NCI-H1105 (cell line): ENCODE results near the gene BAK1.

Experiments
- DNase-seq: peaks from one replicate; lab custom pipeline; 2025; lab: John Stamatoyannopoulos, UW

Gene BAK1

GRCh38 chr6:33586108-33586640, 6.1 kb upstream of the BAK1 start:
- DNase-seq, result no peak

DNA sequence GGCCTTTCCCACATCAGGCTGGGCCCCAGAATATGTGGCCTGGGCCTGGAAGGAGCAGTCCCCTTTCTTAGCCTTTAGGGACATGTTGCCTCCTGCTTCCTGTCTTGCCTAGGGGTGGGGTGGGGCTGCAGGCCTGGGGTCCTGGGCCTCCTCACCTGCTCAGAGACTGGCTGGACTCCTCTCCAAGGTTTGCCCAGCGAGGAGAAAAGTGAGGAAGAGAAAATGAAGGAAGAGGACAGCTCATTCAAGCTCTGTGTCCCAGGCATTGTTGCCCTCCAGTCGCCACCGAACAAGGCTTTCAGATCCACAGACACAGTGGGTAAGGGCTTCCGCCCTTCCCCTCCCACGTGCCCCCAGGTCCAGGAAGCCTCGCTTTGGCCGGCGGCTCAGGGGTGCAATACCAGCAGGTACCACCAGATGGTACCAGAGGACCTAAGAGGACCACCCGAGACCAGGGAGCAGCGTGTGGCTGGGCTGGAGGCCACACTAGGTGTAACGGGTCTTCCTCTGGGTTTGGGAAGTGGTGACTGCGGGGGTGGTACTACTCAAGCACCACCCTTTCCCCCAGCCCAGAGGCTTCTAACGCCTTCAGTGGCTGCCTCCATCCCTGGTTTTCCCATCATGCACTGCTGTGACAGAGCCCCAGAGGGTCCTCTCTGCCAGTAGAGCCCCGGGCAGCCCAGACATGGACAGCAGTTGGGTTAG, 5.5 kb upstream of the BAK1 start:
- DNase-seq, result peak; percentile 73

GRCh38 chr6:33584700-33585402, 4.8 kb upstream of the BAK1 start:
- no peak for DNase-seq

GRCh38 chr6:33583591-33584155, 3.6 kb upstream of the BAK1 start:
- DNase-seq, result no peak

GRCh38 chr6:33581186-33581585, 1.1 kb upstream of the BAK1 start:
- no peak for DNase-seq

- no peak for DNase-seq
Measured at GRCh38 chr6:33578588-33579011, 1.5 kb downstream of the BAK1 start.

DNA sequence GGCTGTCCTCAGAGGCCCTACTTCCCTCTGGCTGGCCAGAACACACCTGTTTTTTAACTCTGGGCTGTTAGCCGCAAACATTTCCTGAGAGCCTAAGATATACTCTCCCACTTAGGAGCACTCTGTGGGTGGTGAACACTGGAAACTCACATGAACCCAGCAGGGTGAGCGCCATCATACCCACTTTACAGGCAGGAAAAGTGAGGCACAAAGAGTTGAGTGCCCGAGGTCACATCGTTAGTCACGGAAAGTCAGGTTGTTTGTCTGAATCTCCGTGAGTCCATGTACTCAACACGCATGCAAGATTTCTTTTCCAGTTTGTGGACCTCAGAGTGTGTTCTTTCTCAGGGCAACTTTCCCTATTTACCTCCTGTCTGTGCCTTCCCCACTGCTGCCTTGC, 1.9 kb downstream of the BAK1 start:
- DNase-seq, result no peak

DNA sequence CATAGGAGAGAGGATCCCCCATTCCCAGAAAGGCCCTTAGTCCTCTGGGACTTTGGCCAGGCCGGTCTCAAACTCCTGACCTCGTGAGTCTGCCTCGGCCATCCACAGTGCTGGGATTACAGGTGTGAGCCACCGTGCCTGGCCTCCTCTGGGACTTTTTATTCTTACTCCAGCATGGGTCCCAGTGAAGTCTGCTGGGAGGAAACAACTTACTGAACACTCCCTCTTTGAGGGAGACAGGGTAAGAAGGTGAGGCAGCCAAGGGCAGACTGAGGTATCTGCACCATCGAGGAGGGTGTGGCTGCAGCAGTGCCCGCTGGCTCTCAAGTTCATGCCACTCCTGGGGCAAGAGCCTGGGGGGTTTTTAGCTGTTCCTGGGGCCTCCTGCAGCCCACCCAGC, 2.4 kb downstream of the BAK1 start:
- no peak for DNase-seq

DNA sequence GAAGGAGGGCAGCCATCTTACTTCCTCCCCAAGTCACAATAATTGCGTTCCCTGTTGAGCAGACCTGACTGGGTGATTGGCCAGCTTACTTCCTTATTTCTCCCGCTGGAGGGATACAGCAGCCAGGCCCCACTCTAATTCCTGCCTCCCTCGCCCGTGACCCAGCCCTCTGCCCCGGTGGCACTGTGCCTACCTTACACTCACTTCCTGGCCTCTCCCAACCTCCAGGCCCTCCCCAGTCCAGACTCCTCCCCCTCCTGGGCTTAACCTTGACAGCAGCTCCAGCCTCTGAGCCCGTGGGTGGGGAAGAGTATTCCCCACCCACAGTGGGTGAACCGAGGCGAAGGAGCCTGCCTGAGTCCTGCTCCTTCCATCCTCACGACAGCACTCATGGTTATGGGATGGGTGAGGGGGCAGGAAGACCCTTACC, 3.0 kb downstream of the BAK1 start:
- no peak for DNase-seq

DNA sequence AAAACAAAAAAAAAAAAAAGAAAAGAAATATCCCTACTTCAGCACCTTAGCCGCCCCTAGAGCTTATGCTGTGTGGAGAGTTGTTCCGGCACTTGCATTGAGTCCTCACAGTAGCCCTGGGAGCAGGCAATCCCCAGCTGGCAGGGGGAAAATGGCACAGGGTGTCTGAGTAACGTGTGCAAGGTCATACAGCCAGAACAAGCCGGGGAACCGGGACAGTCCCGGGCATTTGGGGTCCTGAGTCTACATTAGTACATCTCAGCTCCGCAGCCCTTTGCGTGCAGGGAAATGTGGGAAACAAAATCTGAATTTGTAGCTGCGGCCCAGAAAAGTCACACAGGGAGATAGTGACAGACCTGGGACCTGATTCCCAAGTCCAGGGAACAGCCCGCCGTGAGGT, 3.4 kb downstream of the BAK1 start:
- DNase-seq, result no peak

- no peak for DNase-seq
Measured at GRCh38 chr6:33575211-33575610, 4.9 kb downstream of the BAK1 start.

DNA sequence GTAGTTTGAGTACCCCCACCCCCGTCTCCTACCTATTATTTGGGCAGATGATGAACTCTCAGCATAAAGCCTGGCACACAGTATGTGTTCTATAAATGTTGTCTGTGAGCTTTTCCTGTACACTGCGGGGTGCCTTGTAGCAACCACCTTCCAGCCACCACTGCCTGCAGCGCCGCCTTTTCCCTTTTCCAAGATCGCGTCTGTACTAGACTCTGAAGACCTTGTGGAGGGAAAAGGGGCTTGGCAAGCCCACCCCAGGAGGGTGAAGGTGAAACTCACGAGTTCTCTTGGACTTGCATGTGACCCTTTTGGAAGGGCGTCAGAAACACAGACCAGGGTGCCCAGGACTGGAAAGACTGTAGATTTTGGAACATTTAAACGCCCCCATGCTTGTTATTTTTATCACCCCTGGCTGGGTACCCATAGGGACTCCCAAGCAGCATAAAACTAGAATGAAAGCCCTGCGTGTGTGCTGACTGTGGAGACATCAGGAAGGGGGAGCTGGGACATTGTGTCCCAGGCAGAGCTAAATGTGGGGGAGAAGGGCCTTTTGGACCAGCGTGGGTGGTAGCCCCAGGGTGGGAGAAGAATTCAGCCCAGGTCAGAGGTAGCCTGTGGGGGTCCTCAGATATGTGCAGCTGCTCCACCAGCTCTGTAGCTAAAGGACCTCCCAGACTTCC, 8.3 kb downstream of the BAK1 start:
- no peak for DNase-seq

- DNase-seq, result peak; percentile 80
Measured at GRCh38 chr6:33570806-33571636, 9.1 kb downstream of the BAK1 start.

DNA sequence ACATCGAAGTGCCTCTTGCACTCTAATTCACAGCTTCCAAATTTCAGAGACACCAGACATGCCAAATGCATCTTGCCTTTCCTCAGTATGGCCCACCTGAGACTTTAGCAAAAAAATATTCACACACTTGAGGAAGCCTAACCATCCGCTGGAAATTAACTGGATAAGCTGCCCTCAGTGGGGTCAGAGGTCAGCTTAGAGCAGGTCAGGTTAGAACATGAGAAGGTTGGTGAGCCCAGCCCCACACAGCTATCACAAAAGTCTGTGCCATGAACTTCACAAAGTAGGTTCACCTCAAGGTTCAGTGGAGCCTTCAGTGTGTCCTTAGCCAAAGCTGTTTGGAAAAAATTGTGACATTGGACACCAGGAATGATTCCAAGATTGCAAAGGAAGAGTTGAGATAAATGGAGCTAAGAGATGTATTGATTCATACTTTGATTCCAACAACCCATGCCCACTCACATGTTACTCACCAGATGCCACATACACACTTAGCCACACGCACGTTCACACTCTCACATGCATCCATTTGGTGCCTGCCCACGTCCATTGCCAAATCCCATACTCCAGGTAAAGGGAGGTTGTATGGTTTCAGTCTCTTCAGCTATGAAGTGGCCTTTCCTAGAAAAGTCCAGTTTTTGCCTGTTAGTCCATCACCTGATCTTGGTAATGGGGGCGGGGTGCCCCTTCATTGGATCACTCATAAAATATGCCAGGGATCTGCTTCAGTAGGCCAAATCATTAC, 11.1 kb downstream of the BAK1 start:
- DNase-seq, result no peak

GRCh38 chr6:33567836-33568235, 12.2 kb downstream of the BAK1 start:
- DNase-seq, result no peak

GRCh38 chr6:33566182-33567084, 13.6 kb downstream of the BAK1 start:
- no peak for DNase-seq

GRCh38 chr6:33558801-33559200, 21.3 kb downstream of the BAK1 start:
- no peak for DNase-seq

DNA sequence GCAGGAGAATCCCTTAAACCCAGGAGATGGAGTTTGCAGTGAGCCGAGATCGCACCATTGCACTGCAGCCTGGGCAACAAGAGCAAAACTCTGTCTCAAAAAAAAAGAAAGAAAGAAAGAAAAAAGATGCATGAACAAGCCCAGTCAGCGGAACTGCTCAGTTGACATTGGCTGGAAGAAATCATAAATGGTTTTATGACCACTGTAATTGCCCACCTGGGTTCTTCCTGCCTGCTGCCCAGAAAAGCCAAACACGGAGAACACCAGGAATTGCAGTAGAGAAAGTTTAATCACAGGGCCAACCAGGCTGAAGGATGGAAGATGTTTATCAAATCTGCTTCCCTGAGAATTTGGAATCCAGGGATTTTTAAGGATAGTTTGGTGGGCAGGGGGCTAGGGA, 22.7 kb downstream of the BAK1 start:
- no peak for DNase-seq

- DNase-seq, result peak; percentile 83
Measured at GRCh38 chr6:33552883-33553282, 27.2 kb downstream of the BAK1 start.

DNA sequence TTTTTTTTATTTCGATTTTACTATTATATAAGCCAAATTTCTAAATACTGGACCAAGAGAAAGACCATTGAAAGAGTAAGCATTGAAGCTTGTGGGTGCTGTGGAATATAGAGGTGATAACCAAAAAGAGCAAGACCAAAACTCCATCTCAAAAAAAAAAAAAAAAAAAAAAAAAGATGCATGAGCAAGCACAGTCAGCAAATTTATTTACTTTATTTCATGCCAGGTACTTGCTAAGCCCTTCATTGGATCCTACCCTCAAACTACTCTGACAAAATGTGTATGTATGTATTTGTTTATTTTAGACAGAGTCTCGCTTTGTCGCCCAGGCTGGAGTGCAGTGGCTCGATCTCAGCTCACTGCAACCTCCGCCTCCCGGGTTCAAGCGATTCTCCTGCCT, 27.8 kb downstream of the BAK1 start:
- no peak for DNase-seq
